Hypothalamus (tissue), 51 donors: ENCODE data around the gene FGGY.
A peak's percentile ranks its signal among the peaks of the same experiment; 100 is the strongest.
"Not testable (repeated sequence)": the region's sequence is repeated elsewhere in the genome, so short reads cannot be mapped to it uniquely, and the experiment has no call there.

Experiments
- DNase-seq, 51 donors: peaks; one replicate each; lab custom pipeline; 2025; lab: John Stamatoyannopoulos, UW

The FGGY gene

GRCh38 chr1:59432531-59433439 is 135.9 kb downstream of the FGGY start:
- DNase-seq: no peak

- no peak for DNase-seq
These were observed 136.5 kb downstream of the FGGY start for GRCh38 chr1:59433440-59433813.

- no peak for DNase-seq
These were observed 137.4 kb downstream of the FGGY start for GRCh38 chr1:59434336-59434735.

- peak in 1 of 51 donors; percentile 19 for DNase-seq
These were observed 139.7 kb downstream of the FGGY start for GRCh38 chr1:59436637-59437036.

- no peak for DNase-seq
These were observed 141.2 kb downstream of the FGGY start for GRCh38 chr1:59438058-59438560.

GRCh38 chr1:59442492-59442891 is 145.6 kb downstream of the FGGY start:
- no peak for DNase-seq

GRCh38 chr1:59443310-59443709 is 146.4 kb downstream of the FGGY start:
- DNase-seq: no peak

- no peak for DNase-seq
These were observed 147.6 kb downstream of the FGGY start for GRCh38 chr1:59444520-59444919.

- DNase-seq: no peak
These were observed 148.1 kb downstream of the FGGY start for GRCh38 chr1:59445040-59445439.

GRCh38 chr1:59446257-59446901 is 149.5 kb downstream of the FGGY start:
- no peak for DNase-seq

GRCh38 chr1:59452026-59452425 is 155.1 kb downstream of the FGGY start:
- DNase-seq: no peak

- no peak for DNase-seq
These were observed 155.7 kb downstream of the FGGY start for GRCh38 chr1:59452559-59452958.

GRCh38 chr1:59453297-59453968 is 156.5 kb downstream of the FGGY start:
- DNase-seq: no peak

GRCh38 chr1:59455206-59455605 is 158.3 kb downstream of the FGGY start:
- no peak for DNase-seq

- DNase-seq: no peak
These were observed 160.9 kb downstream of the FGGY start for GRCh38 chr1:59457786-59458185.

GRCh38 chr1:59458884-59459283 is 162.0 kb downstream of the FGGY start:
- no peak for DNase-seq

- not testable (repeated sequence) for DNase-seq
These were observed 166.0 kb downstream of the FGGY start for GRCh38 chr1:59462942-59463341.

- not testable (repeated sequence) for DNase-seq
These were observed 168.6 kb downstream of the FGGY start for GRCh38 chr1:59465478-59465877.

GRCh38 chr1:59468828-59469428 is 172.0 kb downstream of the FGGY start:
- DNase-seq: no peak

- not testable (repeated sequence) for DNase-seq
These were observed 175.2 kb downstream of the FGGY start for GRCh38 chr1:59471991-59472570.
